Measurements from ENCODE around the gene AKAP13.

- TF ChIP-seq CTCF (IDR thresholded peaks at IDR 0.05; ENCODE audit: low read depth, low read length) (no peak), EZH2phosphoT487 (IDR thresholded peaks at IDR 0.05; ENCODE audit: low read depth) (no peak)
These were observed 226.9 kb downstream of the AKAP13 start for GRCh38 chr15:85607141-85607806.

Measured in OCI-LY3 (cell line).